ENCODE data around the gene DNAL1.

DNA sequence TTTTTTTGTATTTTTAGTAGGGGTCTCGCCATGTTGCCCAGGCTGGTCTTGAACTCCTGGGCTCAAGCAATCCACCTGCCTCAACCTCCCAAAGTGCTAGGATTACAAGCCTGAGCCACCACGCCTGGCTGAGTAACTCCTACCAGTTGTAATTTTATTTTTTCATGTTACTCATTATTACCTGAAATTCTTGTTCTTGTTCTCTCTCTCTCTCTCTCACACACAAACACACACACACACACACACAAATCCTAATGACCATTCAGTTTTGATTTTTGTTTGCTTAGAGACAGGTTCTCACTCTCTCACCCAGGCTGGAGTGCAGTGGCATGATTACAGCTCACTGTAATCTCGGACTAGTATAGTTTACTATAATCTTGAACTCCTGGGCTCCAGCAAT, 30.2 kb downstream of the DNAL1 start:
- no peak for TF ChIP-seq CBX2 (IDR thresholded peaks at IDR 0.05; ENCODE audit: borderline replicate concordance, low read depth)
- TF ChIP-seq, protein P1, sequence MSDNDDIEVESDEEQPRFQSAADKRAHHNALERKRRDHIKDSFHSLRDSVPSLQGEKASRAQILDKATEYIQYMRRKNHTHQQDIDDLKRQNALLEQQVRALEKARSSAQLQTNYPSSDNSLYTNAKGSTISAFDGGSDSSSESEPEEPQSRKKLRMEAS (IDR thresholded peaks at IDR 0.05) = no peak
- no peak for TF ChIP-seq EP300 (IDR thresholded peaks at IDR 0.05)
- TF ChIP-seq, protein P2, sequence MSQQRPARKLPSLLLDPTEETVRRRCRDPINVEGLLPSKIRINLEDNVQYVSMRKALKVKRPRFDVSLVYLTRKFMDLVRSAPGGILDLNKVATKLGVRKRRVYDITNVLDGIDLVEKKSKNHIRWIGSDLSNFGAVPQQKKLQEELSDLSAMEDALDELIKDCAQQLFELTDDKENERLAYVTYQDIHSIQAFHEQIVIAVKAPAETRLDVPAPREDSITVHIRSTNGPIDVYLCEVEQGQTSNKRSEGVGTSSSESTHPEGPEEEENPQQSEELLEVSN (IDR thresholded peaks at IDR 0.05; ENCODE audit: borderline replicate concordance, low read depth) = no peak

Measured in A549 (cell line).